ENCODE results near the gene RASSF4.

The RASSF4 gene

GRCh38 chr10:44947371-44948152 lies 12.0 kb upstream of the RASSF4 start:
- H3K4me3 ChIP-seq (ENCODE audit: severe bottlenecking): no peak overlapping the region
- H3K4me1 ChIP-seq (ENCODE audit: insufficient read depth, poor library complexity, severe bottlenecking): no peaks in the 10 kb centered on the region
- H3K9me3 ChIP-seq (ENCODE audit: severe bottlenecking): no peaks in the 10 kb centered on the region
- DNase-seq (ENCODE audit: low spot score) (no peak), ATAC-seq (ENCODE audit: low read depth) (no peak)
- TF ChIP-seq CTCF (IDR thresholded peaks at IDR 0.05; ENCODE audit: poor library complexity, severe bottlenecking): no peak
- H3K27ac ChIP-seq (ENCODE audit: poor library complexity, severe bottlenecking): no peak overlapping the region
- H3K27me3 ChIP-seq (ENCODE audit: insufficient read depth, poor library complexity, severe bottlenecking): no peaks in the 10 kb centered on the region
- no peaks in the 10 kb centered on the region for H3K36me3 ChIP-seq (ENCODE audit: low read depth)

- ATAC-seq (ENCODE audit: low read depth) (no peak), DNase-seq (ENCODE audit: low spot score) (no peak)
- H3K36me3 ChIP-seq (ENCODE audit: low read depth): no peaks in the 10 kb centered on the region
- no peaks in the 10 kb centered on the region for H3K4me1 ChIP-seq (ENCODE audit: insufficient read depth, poor library complexity, severe bottlenecking)
- H3K27me3 ChIP-seq (ENCODE audit: insufficient read depth, poor library complexity, severe bottlenecking): no peaks in the 10 kb centered on the region
- H3K9me3 ChIP-seq (ENCODE audit: severe bottlenecking): no peaks in the 10 kb centered on the region
- no peak overlapping the region for H3K27ac ChIP-seq (ENCODE audit: poor library complexity, severe bottlenecking)
- TF ChIP-seq CTCF (IDR thresholded peaks at IDR 0.05; ENCODE audit: poor library complexity, severe bottlenecking): no peak
- H3K4me3 ChIP-seq (ENCODE audit: severe bottlenecking): no peak overlapping the region
Observed at GRCh38 chr10:44948642-44949041, 11.0 kb upstream of the RASSF4 start.

GRCh38 chr10:44949127-44949802 lies 10.3 kb upstream of the RASSF4 start:
- Histone ChIP-seq H3K4me1 (ENCODE audit: insufficient read depth, poor library complexity, severe bottlenecking) (no peaks in the 10 kb centered on the region), H3K9me3 (ENCODE audit: severe bottlenecking) (no peaks in the 10 kb centered on the region), H3K27ac (ENCODE audit: poor library complexity, severe bottlenecking) (no peak overlapping the region), H3K36me3 (ENCODE audit: low read depth) (no peaks in the 10 kb centered on the region), H3K27me3 (ENCODE audit: insufficient read depth, poor library complexity, severe bottlenecking) (no peaks in the 10 kb centered on the region), H3K4me3 (ENCODE audit: severe bottlenecking) (no peak overlapping the region)
- ATAC-seq (ENCODE audit: low read depth): no peak
- no peak for DNase-seq (ENCODE audit: low spot score)
- TF ChIP-seq CTCF (IDR thresholded peaks at IDR 0.05; ENCODE audit: poor library complexity, severe bottlenecking): no peak

GRCh38 chr10:44949915-44950314 lies 9.7 kb upstream of the RASSF4 start:
- DNase-seq (ENCODE audit: low spot score) (no peak), ATAC-seq (ENCODE audit: low read depth) (no peak)
- H3K36me3 ChIP-seq (ENCODE audit: low read depth): no peaks in the 10 kb centered on the region
- TF ChIP-seq CTCF (IDR thresholded peaks at IDR 0.05; ENCODE audit: poor library complexity, severe bottlenecking): no peak
- no peaks in the 10 kb centered on the region for H3K9me3 ChIP-seq (ENCODE audit: severe bottlenecking)
- no peak overlapping the region for H3K27ac ChIP-seq (ENCODE audit: poor library complexity, severe bottlenecking)
- H3K4me3 ChIP-seq (ENCODE audit: severe bottlenecking): no peak overlapping the region
- no peaks in the 10 kb centered on the region for H3K27me3 ChIP-seq (ENCODE audit: insufficient read depth, poor library complexity, severe bottlenecking)
- no peaks in the 10 kb centered on the region for H3K4me1 ChIP-seq (ENCODE audit: insufficient read depth, poor library complexity, severe bottlenecking)

All from RWPE2 (cell line).